Activated CD4-positive, alpha-beta T cell treated with anti-CD3 and anti-CD28 coated beads, Interleukin-2, Interleukin-6, amounts not matched to agents 100 ng/mL and 50 ng/mL, durations not matched to agents 16 hours and 8 hours (primary cell): ENCODE data around the gene ZBTB7C.
"Not testable (repeated sequence)": the region's sequence is repeated elsewhere in the genome, so short reads cannot be mapped to it uniquely, and the experiment has no call there.

Experiments
- DNase-seq: peaks from one replicate; pipeline ENCODE4 v3.0.0-alpha.2; 2020

ZBTB7C gene

DNA sequence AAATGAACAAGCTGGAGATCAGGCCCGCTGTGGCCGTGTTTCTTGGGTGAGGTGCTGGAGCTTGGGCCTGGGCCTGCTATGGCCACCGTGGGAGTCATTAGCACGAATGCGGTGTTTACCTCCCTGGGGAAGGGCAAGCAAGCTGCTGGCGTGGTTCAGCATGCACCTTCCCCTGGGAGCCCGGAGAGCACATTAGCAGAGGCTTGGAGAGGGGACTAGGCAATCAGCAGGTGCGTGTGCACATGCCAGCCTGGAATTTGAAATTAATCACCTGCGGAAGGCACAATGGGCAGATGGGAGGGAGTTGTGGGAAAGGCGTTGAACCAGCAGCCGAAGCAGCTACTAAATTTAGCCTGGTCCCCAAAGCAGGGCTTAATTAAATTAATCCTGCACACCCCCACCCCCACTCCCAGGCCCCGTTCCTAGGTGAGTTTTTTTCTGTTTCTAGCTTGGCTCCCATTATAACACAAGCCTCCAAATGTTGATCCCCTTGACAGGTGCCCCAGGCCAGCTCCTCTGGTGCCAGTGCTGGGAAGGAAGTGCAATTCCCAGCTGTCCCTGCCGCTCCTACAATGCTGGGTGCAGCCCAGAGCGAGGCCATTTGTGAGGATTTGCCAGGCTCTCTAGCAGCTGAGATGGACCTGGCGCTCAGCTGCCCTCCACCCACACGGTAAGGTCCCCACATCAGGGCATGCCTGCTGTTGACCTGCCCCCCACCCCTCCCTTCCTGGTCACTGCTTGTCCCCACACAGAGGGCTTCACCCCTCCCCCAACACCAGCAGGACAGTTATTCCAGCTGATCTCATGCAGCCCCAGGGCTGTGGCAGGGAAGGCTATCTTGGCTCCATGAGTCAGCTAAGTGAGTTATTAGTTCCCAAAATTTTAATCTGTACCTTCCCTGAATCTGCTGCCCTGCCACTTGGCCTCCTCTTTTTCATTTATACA, 115.0 kb downstream of the ZBTB7C start:
- DNase-seq = no peak

DNA sequence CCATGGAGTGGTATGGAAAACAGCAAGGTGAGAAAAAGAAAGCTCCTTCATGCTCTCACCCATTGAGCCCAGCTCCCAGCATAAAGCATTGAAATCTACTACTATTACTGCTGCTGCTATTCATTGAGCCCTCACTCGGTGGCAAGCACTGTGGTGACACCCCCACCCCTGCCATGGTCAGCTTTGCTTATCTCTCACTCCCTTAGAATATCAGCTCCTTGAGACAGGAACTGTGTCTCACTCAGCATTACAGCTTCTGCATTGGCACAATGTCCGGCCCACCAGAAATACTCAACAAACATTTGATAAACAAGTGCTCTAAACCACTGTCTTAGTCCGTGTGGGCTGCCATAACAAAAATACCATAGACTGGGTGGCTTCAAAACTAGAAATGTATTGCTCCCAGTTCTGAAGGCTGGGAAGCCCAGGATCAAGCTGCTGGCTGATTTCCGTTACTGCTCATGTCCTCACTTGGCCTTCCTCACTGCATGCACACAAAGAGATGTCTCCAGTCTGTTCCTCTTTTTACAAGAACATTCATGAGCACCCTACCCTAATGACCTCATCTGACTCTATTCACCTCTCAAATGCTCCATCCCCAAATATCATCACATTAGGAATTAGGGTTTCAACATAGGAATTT, 116.3 kb downstream of the ZBTB7C start:
- DNase-seq = no peak

DNA sequence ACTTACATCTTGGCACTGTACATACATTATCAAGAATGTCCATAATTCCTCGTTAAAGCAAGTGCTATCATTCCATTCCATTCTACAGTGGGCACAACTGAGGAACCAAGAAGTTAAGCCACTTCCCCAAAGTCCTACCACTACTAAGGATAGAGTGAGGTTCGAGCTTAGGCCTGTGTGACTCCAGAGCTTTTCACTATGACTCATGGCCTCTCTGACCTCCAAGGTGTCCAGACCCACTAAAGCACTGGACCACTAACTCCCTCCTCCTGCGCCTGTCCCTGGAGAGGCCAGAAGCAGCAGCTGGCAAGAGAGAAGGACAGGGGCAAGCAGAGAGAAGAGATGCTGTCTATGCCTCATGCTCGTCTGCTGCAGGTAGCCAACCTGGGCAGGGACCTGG, 117.0 kb downstream of the ZBTB7C start:
- DNase-seq = no peak

DNA sequence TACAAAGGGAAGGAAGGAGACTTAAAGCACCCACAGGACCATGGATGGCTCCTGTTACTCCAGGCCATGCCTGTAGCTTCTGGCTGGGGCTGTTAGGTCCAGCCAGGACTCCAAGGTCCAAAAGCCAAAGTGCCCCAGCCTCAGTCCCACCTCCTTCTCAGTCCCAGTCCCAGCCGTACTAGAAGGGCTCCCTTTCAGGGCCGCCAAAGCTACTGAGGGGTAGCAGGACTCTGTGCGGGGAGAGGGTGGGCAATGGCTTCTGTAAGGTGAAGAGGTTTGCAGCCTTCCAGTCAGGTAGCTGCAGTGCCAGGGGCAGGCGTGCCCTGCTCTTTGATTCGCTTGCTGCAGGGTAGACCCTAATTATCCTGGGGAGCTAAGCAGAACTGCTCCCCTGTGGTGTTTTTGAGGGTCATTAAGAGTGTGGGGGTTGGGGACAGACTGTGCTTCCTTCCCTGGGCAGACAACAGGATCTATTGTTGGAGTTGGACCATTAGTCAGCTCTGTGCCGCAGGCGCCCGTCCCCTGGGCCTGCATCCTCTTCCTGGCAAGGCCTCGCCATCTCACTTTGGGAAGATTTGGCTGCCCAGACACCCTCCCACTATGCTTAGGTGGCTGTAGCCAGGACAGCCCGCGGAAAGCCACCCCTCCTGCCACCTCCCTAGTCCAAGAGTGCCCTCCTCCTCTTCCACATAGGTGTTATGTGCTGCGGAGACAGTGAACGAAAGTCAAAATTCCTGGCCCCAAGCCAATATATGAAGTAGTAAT, 118.8 kb downstream of the ZBTB7C start:
- DNase-seq = no peak

DNA sequence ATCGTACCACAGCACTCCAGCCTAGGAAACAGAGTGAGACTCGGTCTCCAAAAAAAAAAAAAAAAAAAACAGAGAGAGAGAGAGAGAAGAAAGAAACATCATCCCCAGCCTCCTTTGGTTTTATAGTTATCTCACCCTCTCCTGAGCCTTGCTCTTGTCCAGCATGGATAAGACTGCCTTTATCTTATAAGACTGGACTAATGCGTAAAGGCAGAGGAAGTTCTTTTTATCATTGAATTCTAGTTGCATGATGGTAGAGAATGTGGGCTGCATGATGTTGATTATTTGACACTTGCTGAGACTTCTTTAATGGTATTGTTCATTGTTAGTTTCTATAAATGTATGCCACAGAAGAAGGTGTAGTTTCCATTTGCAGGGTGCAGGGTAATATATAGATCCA, 124.4 kb downstream of the ZBTB7C start:
- DNase-seq = no peak

DNA sequence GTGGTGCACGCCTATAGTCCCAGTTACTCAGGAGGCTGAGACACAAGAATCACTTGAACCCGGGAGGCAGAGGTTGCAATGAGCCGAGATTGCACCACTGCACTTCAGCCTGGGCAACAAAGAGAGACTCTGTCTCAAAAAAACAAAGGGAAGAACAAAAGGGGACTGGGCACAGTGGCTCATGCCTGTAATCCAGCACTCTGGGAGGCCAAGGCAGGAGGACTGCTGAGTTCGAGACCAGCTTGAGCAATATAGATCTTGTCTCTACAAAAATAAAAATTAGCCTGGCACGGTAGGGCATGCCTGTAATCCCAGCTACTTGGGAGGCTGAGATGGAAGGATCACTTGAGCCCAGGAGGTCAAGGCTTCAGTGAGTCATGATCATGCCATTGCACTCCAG, 125.2 kb downstream of the ZBTB7C start:
- not testable (repeated sequence) for DNase-seq

DNA sequence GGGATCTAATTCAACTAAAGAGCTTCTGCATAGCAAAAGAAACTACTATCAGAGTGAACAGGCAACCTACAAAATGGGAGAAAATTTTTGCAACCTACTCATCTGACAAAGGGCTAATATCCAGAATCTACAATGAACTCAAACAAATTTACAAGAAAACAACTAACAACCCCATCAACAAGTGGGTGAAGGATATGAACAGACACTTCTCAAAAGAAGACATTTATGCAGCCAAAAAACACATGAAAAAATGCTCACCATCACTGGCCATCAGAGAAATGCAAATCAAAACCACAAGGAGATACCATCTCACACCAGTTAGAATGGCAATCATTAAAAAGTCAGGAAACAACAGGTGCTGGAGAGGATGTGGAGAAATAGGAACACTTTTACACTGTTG, 127.7 kb downstream of the ZBTB7C start:
- DNase-seq = not testable (repeated sequence)

DNA sequence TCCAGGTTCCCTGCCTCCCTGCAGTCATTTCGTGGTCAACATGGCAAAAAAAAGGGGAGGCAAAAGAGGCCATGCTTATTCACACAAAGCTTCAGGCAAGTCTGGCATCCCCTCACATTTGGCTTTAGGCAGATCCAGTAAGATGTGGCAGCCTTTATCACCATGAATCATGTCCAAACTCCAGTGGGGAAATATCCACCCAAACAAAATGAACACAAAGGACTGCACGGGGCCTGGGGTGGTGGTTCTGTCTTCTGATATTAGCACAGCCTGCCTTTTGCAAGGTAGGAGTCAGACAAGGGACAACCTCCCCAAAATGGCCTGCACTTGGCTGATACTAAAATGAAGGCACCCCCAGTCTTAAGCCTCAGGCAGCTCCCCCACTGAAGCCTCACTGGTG, 129.9 kb downstream of the ZBTB7C start:
- DNase-seq = no peak

DNA sequence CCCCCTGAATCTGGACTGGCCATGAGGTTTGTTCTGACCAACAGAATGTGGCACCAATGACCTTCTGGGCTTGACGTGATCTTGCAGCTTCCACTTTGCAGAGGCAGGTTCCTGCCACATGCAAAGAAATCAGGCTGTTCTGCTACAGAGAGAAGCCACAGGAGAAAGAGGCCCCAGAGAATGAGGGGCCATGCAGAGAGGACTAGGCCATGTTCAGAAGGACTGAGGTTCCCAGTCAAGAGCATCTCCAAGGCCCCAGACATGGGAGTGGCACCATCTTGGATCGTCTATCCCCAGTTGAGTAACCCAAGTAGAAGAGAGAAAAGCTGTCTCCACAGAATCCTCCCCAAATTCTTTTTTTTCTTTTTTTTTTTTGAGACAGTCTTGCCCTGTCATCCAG, 131.1 kb downstream of the ZBTB7C start:
- DNase-seq = no peak

DNA sequence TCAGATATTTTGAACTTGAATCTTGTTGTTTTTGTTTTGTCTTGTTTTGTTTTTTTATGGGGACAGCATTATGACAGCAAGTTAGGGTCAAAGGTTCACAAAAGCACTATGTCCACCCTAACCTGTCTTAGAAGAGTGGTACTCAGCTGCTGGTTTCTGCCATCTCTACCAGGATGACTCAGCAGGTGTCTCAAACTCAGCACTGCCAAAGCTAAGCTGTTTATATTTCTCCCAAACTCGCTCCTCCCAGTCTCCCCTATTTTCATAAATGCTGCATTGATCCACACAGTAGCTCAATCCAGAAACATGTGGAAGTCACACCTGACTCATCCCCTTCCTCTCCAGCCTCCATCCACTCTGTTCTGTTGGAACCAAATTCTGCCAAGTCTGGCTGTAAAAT, 134.9 kb downstream of the ZBTB7C start:
- no peak for DNase-seq

DNA sequence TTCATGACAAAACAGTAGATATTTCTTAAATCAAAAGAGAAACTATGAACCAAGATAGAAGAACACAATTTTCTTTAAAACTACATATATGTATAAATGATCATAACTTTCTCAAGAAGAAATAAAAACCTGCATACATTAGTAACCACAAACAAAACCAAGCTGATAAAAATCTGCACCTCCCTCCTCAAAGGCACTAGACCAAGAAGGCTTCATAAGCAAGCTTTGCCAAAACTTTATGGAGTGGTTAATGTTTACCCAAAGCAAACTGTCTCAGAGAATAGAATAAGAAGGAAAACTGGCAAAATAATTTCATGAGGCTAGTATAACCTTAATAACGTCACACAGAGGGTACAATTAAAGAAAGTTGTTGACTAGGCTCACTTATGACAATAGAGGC, 138.3 kb downstream of the ZBTB7C start:
- DNase-seq = no peak

DNA sequence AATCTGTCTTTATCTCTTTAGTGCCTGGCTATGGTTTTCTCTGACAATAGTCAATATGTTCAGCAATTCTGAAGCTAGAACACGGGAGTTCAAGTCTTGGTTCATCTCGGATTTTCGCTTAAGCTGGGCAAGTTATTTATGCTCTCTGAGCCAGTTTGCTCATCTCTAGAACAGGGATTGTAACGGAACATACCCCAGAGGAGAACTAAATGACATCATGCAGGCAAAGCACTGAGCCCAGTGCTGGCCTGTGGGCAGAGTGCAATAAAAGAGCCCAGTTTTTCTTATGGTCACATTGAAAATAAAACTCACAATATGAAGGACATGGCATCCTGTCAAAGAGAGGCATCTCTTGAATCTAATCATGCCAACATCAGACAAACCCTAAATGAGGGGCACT, 143.9 kb downstream of the ZBTB7C start:
- DNase-seq = no peak

DNA sequence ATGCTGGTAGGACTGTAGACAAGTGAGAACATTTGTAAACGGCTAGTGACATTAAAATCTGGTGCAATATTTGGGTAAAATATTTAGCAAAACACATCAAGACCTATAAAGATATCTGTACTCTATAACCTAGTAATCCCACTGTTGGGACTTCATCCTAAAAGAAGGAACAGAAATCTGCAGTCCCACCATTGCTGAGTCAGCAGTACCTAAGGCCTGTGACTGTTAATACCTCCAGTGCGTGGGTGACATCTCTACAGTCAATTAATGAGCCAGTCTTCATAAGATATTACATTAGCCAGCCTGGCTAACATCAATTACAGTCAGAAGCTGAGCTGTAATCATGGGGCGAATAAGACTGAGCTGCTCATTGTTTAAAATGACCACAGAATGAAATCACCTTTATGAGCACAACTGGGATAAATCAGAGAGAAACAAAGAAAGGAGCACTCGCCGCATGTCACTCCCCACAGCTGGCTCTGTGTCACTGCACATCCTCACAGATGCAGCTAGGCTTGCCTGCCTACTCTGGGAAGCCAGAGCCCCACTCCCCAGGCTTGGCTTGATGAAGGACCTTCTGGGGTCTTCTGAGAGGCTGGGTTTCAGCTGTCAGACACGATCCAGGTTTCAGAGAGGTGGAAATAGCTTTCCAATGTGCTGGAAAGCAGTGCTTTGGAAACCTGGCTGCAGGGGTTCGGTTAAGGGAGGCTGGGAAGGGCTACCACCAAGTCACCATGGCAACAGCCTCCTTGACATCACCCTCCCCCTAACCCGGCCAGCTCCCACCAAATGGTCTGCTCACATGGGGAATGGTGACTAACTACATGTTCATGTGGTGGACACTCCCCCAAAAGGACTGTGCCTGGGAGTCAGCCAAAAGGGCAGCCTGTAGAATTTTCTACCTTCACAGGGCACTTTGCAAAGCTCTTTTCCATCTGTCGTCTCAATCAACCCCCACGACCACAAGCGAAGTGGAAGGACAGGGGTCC, 145.0 kb downstream of the ZBTB7C start:
- no peak for DNase-seq

DNA sequence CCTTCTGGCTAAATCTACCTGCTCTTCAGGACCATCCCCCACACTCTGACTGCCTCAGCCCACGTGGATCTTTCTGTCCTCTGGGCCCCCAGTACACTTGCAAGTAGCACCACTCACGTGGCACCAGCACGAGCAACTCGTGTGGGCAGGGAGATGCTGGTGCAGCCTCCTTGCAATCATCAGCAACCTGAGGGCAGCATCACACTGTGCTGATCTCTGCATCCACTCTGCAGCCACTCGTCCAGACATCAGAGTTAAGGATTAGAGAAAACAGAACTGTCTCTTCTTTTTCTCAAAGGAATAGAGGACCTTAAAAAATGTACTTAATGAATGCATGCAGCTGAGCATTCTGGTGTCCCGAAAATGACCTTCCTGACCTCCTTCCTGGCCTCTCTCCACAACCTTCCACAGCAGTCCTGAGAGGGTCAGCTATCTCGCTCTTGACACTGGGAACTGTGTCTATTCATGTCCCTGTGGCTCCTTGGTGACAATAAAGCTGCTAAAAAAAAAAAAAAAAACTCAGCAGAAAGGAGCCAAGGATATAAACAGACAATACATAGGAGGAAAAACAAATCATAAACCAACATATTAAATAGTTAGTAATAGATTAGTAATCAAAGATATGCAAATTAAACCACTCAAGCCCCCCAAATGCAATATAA, 145.9 kb downstream of the ZBTB7C start:
- no peak for DNase-seq

DNA sequence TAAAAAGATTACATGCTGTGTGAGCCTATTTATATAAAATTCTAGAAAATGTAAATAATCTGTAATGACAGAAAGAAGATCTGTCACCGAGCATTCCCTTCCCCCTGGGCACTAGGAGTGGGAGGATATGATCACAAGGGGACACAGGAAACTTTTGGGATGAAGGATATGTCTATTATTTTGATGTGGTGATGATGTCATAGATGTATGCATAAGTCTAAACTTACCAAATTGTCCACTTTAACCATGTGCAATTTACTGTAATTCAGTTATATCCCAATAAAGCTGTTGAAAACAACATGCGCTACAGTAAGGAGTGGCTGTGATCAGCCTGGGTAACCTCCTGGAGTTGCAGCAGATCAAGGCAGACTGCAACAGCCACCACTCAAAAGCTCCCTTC, 148.9 kb downstream of the ZBTB7C start:
- DNase-seq = no peak

DNA sequence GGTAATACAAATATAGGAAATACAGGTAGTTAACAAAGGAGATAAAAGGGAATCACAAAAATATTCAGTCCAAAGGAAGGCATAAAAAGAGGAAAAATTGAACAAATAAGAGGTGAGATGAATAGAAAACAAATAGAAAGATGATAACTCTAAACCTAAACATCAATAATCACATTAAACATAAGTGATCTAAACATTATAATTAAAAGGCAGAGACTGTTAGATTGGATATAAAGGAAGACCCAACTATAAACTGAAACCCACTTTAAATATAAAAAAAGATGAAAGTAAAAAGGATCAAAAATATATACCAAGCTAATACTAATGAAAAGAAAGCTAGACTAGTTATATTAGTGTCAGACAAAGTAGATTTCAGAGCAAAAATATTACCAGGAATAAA, 152.3 kb downstream of the ZBTB7C start:
- DNase-seq = no peak

DNA sequence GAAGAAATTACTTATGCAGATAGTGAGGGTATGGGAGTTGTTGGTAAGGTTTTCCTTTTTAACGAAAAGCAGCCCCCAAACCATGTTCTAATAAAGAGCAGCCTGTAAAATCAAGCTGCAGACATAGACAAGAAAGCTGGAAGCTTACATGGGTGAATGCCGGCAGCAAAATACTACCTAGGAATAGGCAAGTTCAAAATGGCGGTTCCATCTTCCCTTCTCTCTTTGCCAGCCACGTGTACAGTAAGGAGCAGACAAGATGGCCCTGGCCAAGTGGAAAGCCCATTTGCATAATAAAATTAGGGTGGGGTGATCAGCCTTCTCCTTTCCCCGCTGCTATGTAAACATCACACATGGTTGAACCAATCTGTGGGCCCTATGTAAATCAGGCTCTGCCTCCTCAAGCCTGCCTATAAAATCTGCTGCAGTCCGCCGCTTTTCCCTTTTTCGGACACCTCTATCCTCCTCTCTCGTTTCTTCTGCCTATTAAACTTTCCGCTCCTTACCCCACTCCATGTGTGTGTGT, 155.0 kb downstream of the ZBTB7C start:
- DNase-seq = no peak

DNA sequence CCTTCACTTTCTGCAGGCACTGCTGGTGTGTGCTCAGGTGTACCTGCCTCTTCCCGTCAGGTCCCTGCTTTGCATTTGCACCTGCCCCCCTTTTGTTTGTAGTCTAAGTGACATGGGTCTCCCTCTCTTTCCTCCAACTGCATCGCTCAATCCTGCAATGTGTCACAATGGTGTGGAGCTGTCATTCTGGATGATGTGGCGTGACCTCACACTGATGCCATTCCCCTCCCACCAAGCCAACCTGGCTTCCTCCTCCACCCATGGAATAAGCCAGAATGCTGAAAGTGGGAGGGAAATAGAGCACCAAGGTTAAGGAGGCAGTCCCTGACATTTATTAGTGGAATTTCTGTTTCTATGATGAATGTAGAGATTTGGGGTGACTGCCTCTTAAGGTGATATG, 156.7 kb downstream of the ZBTB7C start:
- no peak for DNase-seq

DNA sequence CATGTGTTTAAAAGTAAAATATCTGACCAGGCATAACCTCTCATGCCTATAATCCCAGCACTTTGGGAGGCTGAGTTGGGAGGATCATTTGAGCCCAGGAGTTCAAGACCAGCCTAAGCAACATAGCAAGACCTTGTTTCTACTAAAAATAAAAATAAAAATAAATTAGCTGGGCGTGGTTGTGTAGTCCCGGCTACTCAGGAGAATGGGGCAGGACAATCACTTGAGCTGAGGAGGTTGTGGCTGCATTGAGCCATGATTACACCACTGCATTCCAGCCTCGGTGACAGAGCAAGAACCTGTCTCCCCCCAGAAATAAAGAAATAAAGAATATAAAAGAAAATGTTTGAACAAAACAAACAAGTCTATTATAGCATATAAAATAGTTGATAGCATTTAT, 158.3 kb downstream of the ZBTB7C start:
- no peak for DNase-seq

DNA sequence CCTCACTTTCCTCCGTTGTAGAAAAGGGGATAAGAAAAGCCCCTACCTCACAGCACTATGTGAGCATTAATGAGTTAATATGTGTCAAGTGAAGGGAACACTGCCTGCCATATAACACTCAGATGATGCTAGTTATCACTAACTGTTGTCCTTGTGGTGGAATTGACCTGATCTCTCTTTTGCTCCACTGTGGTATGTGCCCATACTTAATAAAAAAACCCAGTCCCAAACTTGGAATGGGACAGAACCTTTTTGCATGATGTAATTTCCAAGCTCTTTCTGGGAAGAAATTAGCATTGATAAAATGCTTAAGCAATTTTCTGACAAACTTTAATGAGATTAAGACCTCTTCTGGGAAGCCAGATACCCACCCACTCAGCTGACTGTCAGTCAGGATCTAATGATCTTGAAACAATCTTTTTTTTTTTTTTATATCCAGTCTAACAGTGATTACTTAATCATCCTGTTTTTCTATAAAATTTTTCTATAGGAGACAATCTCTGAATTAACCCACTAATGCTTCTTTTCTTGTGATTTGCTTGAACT, 158.7 kb downstream of the ZBTB7C start:
- no peak for DNase-seq

DNA sequence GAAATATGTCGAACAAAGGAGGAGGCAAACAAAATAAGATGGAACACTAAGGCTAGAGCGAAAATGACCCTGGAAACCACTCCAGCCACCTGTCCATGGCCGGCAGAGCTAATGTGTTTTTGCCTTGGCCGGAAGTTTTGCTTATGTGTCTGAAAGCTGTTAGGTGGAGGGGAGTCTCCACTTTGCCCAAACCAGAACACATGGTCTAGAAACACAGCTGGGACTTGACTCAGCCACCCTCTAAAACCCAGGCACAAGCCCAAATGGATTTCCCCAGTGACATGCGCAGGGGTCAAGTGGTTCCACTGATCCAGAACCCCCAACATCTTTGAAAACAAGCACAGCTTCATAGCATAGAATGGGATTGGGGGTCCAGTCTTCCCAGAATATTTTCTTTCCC, 159.3 kb downstream of the ZBTB7C start:
- DNase-seq = no peak
